ENCODE measurements around the gene UBA6. TPM values are rescaled to one million over a fixed set of nuclear protein-coding genes. Genes with fewer than 3 reads are reported as not detected.

UBA6 gene
- total and polyA plus RNA-seq, 2 experiments from 2014 or later: 38.8 to 61.9 TPM

DNA sequence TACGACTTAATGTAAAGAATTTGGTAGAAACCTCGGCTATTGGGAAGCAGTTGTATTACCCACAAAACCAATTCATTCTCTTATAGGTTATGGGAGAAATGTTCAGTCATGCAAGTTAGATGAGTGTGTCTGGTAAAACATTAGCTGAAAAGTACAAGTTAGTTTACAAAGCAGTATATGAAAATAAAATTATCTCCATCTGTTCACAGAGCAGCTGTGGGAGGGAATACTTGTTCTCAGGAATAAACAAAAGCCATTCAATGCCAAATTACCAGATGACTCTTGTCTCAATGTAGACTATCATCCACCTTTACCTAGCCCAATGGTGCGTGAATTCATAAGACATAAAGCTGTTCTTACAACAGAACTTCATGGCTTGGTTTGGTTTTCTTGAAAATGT, 113.8 kb downstream of the UBA6 start:
- no peak overlapping the region for H3K4me2 ChIP-seq (ENCODE audit: unreplicated experiment)
- TF ChIP-seq EZH2phosphoT487 (IDR thresholded peaks at IDR 0.05; ENCODE audit: insufficient read depth, low read depth) (no peak), EZH2 (IDR thresholded peaks at IDR 0.05; ENCODE audit: insufficient read depth, poor library complexity, severe bottlenecking) (no peak)
- H3F3A ChIP-seq (ENCODE audit: insufficient read depth): no peaks in the 10 kb centered on the region
- no peak for DNase-seq
- H3K79me2 ChIP-seq (ENCODE audit: insufficient read depth): no peaks in the 10 kb centered on the region
- in situ Hi-C loops (cut with MboI): no loop called here
- H3K27me3 ChIP-seq (replicated peaks; ENCODE audit: insufficient read depth): peaks cover 49% of the 10 kb centered on the region
- 26 to 28% methylated on average over 3 of the region's 3 CpGs for WGBS, 2 experiments (ENCODE audit: low coverage in 1 of 2, low lambda C conversion rate in 2 of 2, missing lambda C conversion rate in 2 of 2)
- H3K9me3 ChIP-seq (ENCODE audit: low read depth): no peaks in the 10 kb centered on the region
- no peak overlapping the region for H3K27ac ChIP-seq
- H3K9me2 ChIP-seq (ENCODE audit: insufficient read depth): no peaks in the 10 kb centered on the region
- no peak overlapping the region for H3K4me3 ChIP-seq
- H4K20me1 ChIP-seq (ENCODE audit: insufficient read depth): no peaks in the 10 kb centered on the region
- H3K9ac ChIP-seq: no peak overlapping the region
- no peaks in the 10 kb centered on the region for H3K36me3 ChIP-seq (ENCODE audit: low read depth)
- H3K4me1 ChIP-seq (ENCODE audit: insufficient read depth): no peaks in the 10 kb centered on the region
- H2AFZ ChIP-seq: no peak overlapping the region

DNA sequence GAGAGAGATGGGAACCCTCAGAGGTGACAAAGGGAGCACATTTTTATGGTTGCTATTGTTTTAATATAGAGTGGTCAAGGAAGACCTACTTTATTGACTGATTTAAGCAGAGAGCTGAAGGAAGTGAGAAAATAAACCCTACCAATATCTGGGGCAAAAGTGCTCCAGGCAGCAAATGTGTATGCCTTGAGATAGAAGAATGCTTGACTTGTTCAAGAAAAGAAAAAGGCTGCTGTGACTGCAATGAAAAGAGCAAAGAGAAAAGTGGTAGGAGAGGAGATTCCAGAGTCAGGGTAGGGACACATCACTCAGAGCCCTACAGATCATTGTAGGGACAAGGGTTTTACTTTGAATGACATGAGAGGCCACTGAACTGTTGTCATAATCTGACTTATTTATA, 116.5 kb downstream of the UBA6 start:
- Histone ChIP-seq H3F3A (ENCODE audit: insufficient read depth) (no peaks in the 10 kb centered on the region), H3K4me2 (ENCODE audit: unreplicated experiment) (no peak overlapping the region), H3K27me3 (replicated peaks; ENCODE audit: insufficient read depth) (peaks cover 31% of the 10 kb centered on the region; the same call in 1 of the 2 replicates), H3K79me2 (ENCODE audit: insufficient read depth) (no peaks in the 10 kb centered on the region), H4K20me1 (ENCODE audit: insufficient read depth) (no peaks in the 10 kb centered on the region), H3K4me3 (no peak overlapping the region), H3K9me2 (ENCODE audit: insufficient read depth) (no peaks in the 10 kb centered on the region), H3K4me1 (ENCODE audit: insufficient read depth) (no peaks in the 10 kb centered on the region), H3K36me3 (ENCODE audit: low read depth) (no peaks in the 10 kb centered on the region), H3K27ac (no peak overlapping the region), H3K9me3 (ENCODE audit: low read depth) (no peaks in the 10 kb centered on the region), H2AFZ (no peak overlapping the region), H3K9ac (no peak overlapping the region)
- TF ChIP-seq EZH2 (IDR thresholded peaks at IDR 0.05; ENCODE audit: insufficient read depth, poor library complexity, severe bottlenecking): no peak
- no peak for TF ChIP-seq EZH2phosphoT487 (IDR thresholded peaks at IDR 0.05; ENCODE audit: insufficient read depth, low read depth)
- DNase-seq: no peak
- in situ Hi-C loops (cut with MboI): no loop called here

DNA sequence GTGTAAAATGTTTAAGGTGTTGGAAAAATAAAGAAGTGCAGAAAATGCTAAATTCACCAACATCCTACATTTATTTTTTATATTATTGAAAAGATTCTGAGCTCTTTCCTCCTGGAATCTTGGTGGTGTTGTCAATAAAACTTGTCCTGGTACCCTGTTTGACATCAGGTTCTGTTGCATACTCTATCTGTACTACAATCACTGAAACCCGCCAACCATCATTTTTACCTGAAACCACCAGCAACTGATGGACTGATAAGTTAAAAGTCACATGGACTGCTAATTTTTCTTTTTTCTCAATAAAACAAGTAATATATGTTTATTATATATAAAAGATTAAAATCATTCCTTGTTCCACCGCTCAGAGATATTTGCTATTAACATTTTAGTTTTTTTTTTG, 119.0 kb downstream of the UBA6 start:
- no peaks in the 10 kb centered on the region for H3K9me2 ChIP-seq (ENCODE audit: insufficient read depth)

DNA sequence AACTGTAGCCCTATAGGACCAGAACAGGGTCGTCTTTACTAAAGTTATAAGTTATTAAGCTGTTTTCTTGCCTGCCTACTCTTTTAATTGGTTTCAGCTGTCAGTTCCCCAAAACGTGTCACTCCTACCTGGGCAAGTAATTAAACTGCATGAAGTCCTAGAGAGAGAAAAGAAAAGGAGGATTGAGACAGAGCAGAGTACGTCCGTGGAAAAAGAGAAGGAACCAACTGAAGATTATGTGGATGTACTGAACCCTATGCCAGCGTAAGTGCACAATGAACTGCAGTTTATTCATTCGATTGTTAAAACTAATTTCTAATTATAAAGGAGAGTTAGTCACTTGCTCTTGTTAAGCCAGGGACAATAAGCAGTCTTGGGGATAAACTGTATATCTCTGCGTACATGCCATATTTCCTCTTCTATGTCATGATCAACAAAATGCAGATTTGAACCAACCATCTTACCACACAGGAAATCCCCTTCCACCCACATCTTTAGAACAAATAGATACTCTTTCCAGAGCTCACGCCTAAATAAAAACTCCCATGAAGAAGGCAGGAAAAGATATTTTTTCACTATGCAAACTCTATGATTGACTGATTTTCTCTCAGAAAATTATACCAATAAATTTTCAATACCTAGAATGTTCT, 119.6 kb downstream of the UBA6 start:
- H3K79me2 ChIP-seq (ENCODE audit: insufficient read depth): no peaks in the 10 kb centered on the region
- H3K9me2 ChIP-seq (ENCODE audit: insufficient read depth): no peaks in the 10 kb centered on the region
- DNase-seq: no peak
- no peak overlapping the region for H3K9ac ChIP-seq
- H3K27ac ChIP-seq: no peak overlapping the region
- WGBS, 2 experiments (ENCODE audit: low coverage in 1 of 2, low lambda C conversion rate in 2 of 2, missing lambda C conversion rate in 2 of 2): 60 to 64% methylated on average over 8 of the region's 8 CpGs
- H3K9me3 ChIP-seq (ENCODE audit: low read depth): no peaks in the 10 kb centered on the region
- H3K27me3 ChIP-seq (replicated peaks; ENCODE audit: insufficient read depth): peaks cover 17% of the 10 kb centered on the region; the same call in 1 of the 2 replicates
- no peaks in the 10 kb centered on the region for H4K20me1 ChIP-seq (ENCODE audit: insufficient read depth)
- in situ Hi-C loops (cut with MboI): no loop called here
- H2AFZ ChIP-seq: no peak overlapping the region
- H3K36me3 ChIP-seq (ENCODE audit: low read depth): no peaks in the 10 kb centered on the region
- no peak for TF ChIP-seq EZH2 (IDR thresholded peaks at IDR 0.05; ENCODE audit: insufficient read depth, poor library complexity, severe bottlenecking)
- no peak for TF ChIP-seq EZH2phosphoT487 (IDR thresholded peaks at IDR 0.05; ENCODE audit: insufficient read depth, low read depth)
- no peak overlapping the region for H3K4me2 ChIP-seq (ENCODE audit: unreplicated experiment)
- H3F3A ChIP-seq (ENCODE audit: insufficient read depth): no peaks in the 10 kb centered on the region
- H3K4me1 ChIP-seq (ENCODE audit: insufficient read depth): no peaks in the 10 kb centered on the region
- H3K4me3 ChIP-seq: no peak overlapping the region

More for the DNA sequence above, 119.0 kb downstream of the UBA6 start:
- H3K79me2 ChIP-seq (ENCODE audit: insufficient read depth): no peaks in the 10 kb centered on the region
- H3K4me1 ChIP-seq (ENCODE audit: insufficient read depth): no peaks in the 10 kb centered on the region
- H3K4me3 ChIP-seq: no peak overlapping the region
- H3F3A ChIP-seq (ENCODE audit: insufficient read depth): no peaks in the 10 kb centered on the region
- 80 to 82% methylated on average over 2 of the region's 2 CpGs for WGBS, 2 experiments (ENCODE audit: low coverage in 1 of 2, low lambda C conversion rate in 2 of 2, missing lambda C conversion rate in 2 of 2)
- in situ Hi-C loops (cut with MboI): no loop called here
- H3K27ac ChIP-seq: no peak overlapping the region
- no peak overlapping the region for H3K4me2 ChIP-seq (ENCODE audit: unreplicated experiment)
- no peaks in the 10 kb centered on the region for H4K20me1 ChIP-seq (ENCODE audit: insufficient read depth)
- TF ChIP-seq EZH2 (IDR thresholded peaks at IDR 0.05; ENCODE audit: insufficient read depth, poor library complexity, severe bottlenecking) (no peak), EZH2phosphoT487 (IDR thresholded peaks at IDR 0.05; ENCODE audit: insufficient read depth, low read depth) (no peak)
- H2AFZ ChIP-seq: no peak overlapping the region
- no peak for DNase-seq
- peaks cover 23% of the 10 kb centered on the region; the same call in 1 of the 2 replicates for H3K27me3 ChIP-seq (replicated peaks; ENCODE audit: insufficient read depth)
- no peak overlapping the region for H3K9ac ChIP-seq
- H3K36me3 ChIP-seq (ENCODE audit: low read depth): no peaks in the 10 kb centered on the region
- no peaks in the 10 kb centered on the region for H3K9me3 ChIP-seq (ENCODE audit: low read depth)
